GM19395 (cell line): ENCODE measurements around the gene BDKRB1.
"Not testable (repeated sequence)": the region's sequence is repeated elsewhere in the genome, so short reads cannot be mapped to it uniquely, and the experiment has no call there.

ENCODE experiments used
- ATAC-seq: cut with Tn5 transposase; IDR thresholded peaks from one replicate; pipeline ENCODE4 v1.9.1; 2021; ENCODE audit warnings: mild to moderate bottlenecking, moderate library complexity; ENCODE audit not compliant: unreplicated experiment

The BDKRB1 gene

GRCh38 chr14:96232506-96232905 is 23.5 kb upstream of the BDKRB1 start:
- ATAC-seq, result no peak

GRCh38 chr14:96233661-96234060 is 22.3 kb upstream of the BDKRB1 start:
- no peak for ATAC-seq

GRCh38 chr14:96235426-96235825 is 20.6 kb upstream of the BDKRB1 start:
- ATAC-seq, result no peak

GRCh38 chr14:96237641-96238040 is 18.4 kb upstream of the BDKRB1 start:
- no peak for ATAC-seq

GRCh38 chr14:96238676-96239265 is 17.2 kb upstream of the BDKRB1 start:
- ATAC-seq, result no peak

- no peak for ATAC-seq
Observed at GRCh38 chr14:96239711-96240141, 16.3 kb upstream of the BDKRB1 start.

GRCh38 chr14:96240641-96241040 is 15.4 kb upstream of the BDKRB1 start:
- no peak for ATAC-seq

- no peak for ATAC-seq
Observed at GRCh38 chr14:96242126-96242525, 13.9 kb upstream of the BDKRB1 start.

GRCh38 chr14:96243785-96244184 is 12.2 kb upstream of the BDKRB1 start:
- ATAC-seq, result no peak

- ATAC-seq, result not testable (repeated sequence)
Observed at GRCh38 chr14:96245074-96245473, 10.9 kb upstream of the BDKRB1 start.

- no peak for ATAC-seq
Observed at GRCh38 chr14:96245710-96246538, 10.1 kb upstream of the BDKRB1 start.

GRCh38 chr14:96246539-96246847 is 9.5 kb upstream of the BDKRB1 start:
- ATAC-seq, result no peak

GRCh38 chr14:96247031-96247430 is 9.0 kb upstream of the BDKRB1 start:
- no peak for ATAC-seq

- ATAC-seq, result no peak
Observed at GRCh38 chr14:96249029-96249428, 7.0 kb upstream of the BDKRB1 start.

GRCh38 chr14:96250485-96250884 is 5.5 kb upstream of the BDKRB1 start:
- ATAC-seq, result no peak

- ATAC-seq, result no peak
Observed at GRCh38 chr14:96251656-96252155, 4.3 kb upstream of the BDKRB1 start.

GRCh38 chr14:96252323-96252998 is 3.5 kb upstream of the BDKRB1 start:
- no peak for ATAC-seq

GRCh38 chr14:96252999-96253539 is 2.9 kb upstream of the BDKRB1 start:
- ATAC-seq, result no peak

GRCh38 chr14:96254687-96255086 is 1.3 kb upstream of the BDKRB1 start:
- no peak for ATAC-seq

GRCh38 chr14:96256407-96256806 is 397 bp downstream of the BDKRB1 start:
- ATAC-seq, result no peak

GRCh38 chr14:96257056-96257455 is 1.0 kb downstream of the BDKRB1 start:
- ATAC-seq, result no peak

GRCh38 chr14:96257900-96258299 is 1.9 kb downstream of the BDKRB1 start:
- no peak for ATAC-seq
